A549 (cell line): ENCODE measurements around the gene TOP2A. TPM values are rescaled to one million over a fixed set of nuclear protein-coding genes. Genes with fewer than 3 reads are reported as not detected.
"Not testable (repeated sequence)": the region's sequence is repeated elsewhere in the genome, so short reads cannot be mapped to it uniquely, and the experiment has no call there.

Experiments
- ATAC-seq, 2 experiments: fragments of 200-7000 bp in 1 of 2; fragments of >200 bp in 1 of 2; cut with Nextera tagmentation in 1 of 2; cut with Tn5 transposase in 1 of 2; 3 replicates each; pipeline versions ENCODE4 v1.8.0 to v1.9.1; 2018 to 2020; ENCODE audit warnings: mild to moderate bottlenecking in 1 of 2, moderate library complexity in 1 of 2
- CTCF ChIA-PET: fragments of 300-600 bp; sonication (Branson Sonifier 250); formaldehyde crosslinking; extraction: SDS; loops from one replicate; lab custom pipeline; 2021; ENCODE audit warnings: antibody characterized with exemption, inconsistent platforms; lab: Yijun Ruan, JAX
- POLR2A ChIA-PET: fragments of 350-600 bp; formaldehyde crosslinking; extraction: SDS; loops from one replicate; lab custom pipeline; 2021; ENCODE audit warnings: antibody characterized with exemption, inconsistent platforms; lab: Yijun Ruan, JAX
- DNase-seq, 2 experiments: peaks; one replicate each; pipeline versions ENCODE4 v3.0.0 to v3.0.0-alpha.2; 2011 to 2016; ENCODE audit warnings: low read depth in 1 of 2, low spot score in 1 of 2
- FAIRE-seq: peaks from 2 replicates; lab custom pipeline; 2011; peaks lifted over from hg19 to GRCh38; lab: Jason Lieb, UNC
- H3K27ac ChIP-seq, 2 experiments: fragments of >200 bp; sonication (Bioruptor Twin); formaldehyde crosslinking; 3 replicates each; pipeline ENCODE4 v1.5.1; 2016 to 2017
- H3K4me1 ChIP-seq: fragments of >200 bp; sonication (Bioruptor Twin); formaldehyde crosslinking; 3 replicates; pipeline ENCODE4 v1.6.1; 2016
- H3K4me2 ChIP-seq: fragments of >200 bp; sonication (Bioruptor Twin); formaldehyde crosslinking; 3 replicates; pipeline ENCODE4 v1.6.1; 2016
- H3K4me3 ChIP-seq: fragments of >200 bp; sonication (Bioruptor Twin); formaldehyde crosslinking; 3 replicates; pipeline ENCODE4 v1.5.1; 2016
- H3K9me3 ChIP-seq: fragments of >200 bp; sonication (Bioruptor Twin); formaldehyde crosslinking; 3 replicates; pipeline ENCODE4 v1.6.1; 2016
- CBX2 ChIP-seq: fragments of 200-600 bp; sonication (generic); IDR thresholded peaks from 2 replicates; pipeline ENCODE4 v1.6.1; 2016; ENCODE audit warnings: low read depth, mild to moderate bottlenecking, borderline replicate concordance
- CEBPB ChIP-seq, 2 experiments: fragments of >200 bp in 1 of 2; sonication (Bioruptor Twin) in 1 of 2; formaldehyde crosslinking in 1 of 2; IDR thresholded peaks; 2 replicates each; pipeline ENCODE4 v1.6.1; 2012 to 2016
- CHD2 ChIP-seq: fragments of 150-350 bp; IDR thresholded peaks from 2 replicates; pipeline ENCODE4 v1.6.1; 2014; ENCODE audit warnings: low read length; ENCODE audit not compliant: partially characterized antibody
- EP300 ChIP-seq, 2 experiments: fragments of >200 bp; sonication (Bioruptor Twin); formaldehyde crosslinking; IDR thresholded peaks; 2 replicates in 1 of 2; 3 replicates in 1 of 2; pipeline ENCODE4 v1.6.1; 2016 to 2017
- ESRRA ChIP-seq: fragments of 150-350 bp; IDR thresholded peaks from 2 replicates; pipeline ENCODE4 v1.6.1; 2014; ENCODE audit warnings: mild to moderate bottlenecking, low read length, borderline replicate concordance
- GATA3 ChIP-seq: IDR thresholded peaks from 2 replicates; pipeline ENCODE4 v1.6.1; 2012; ENCODE audit warnings: borderline replicate concordance
- HDAC2 ChIP-seq: fragments of 200-600 bp; sonication (generic); IDR thresholded peaks from 2 replicates; pipeline ENCODE4 v1.6.1; 2016
- HOXB13 ChIP-seq: fragments of 250-450 bp; sonication (Bioruptor Pico); IDR thresholded peaks from 2 replicates; pipeline ENCODE4 v1.5.0; 2020; ENCODE audit warnings: low read depth, mild to moderate bottlenecking, moderate library complexity
- KDM1A ChIP-seq: fragments of 200-600 bp; sonication (generic); IDR thresholded peaks from 2 replicates; pipeline ENCODE4 v1.6.1; 2016; ENCODE audit warnings: low read depth, mild to moderate bottlenecking
- KDM5A ChIP-seq: fragments of 200-600 bp; sonication (generic); IDR thresholded peaks from 2 replicates; pipeline ENCODE4 v1.6.1; 2016; ENCODE audit warnings: antibody characterized with exemption, mild to moderate bottlenecking
- MYC ChIP-seq: IDR thresholded peaks from 2 replicates; pipeline ENCODE4 v1.6.1; 2012; ENCODE audit warnings: mild to moderate bottlenecking, inconsistent platforms, low read length, improper control_type of control experiment, borderline replicate concordance
- NR3C1 ChIP-seq: fragments of >200 bp; sonication (Bioruptor Twin); formaldehyde crosslinking; IDR thresholded peaks from 3 replicates; pipeline ENCODE4 v1.6.1; 2017
- POLR2AphosphoS2 ChIP-seq: conservative IDR thresholded peaks from 2 replicates; pipeline ENCODE4 v1.6.1; 2012; ENCODE audit warnings: low read length, improper control_type of control experiment, inconsistent platforms
- RAD21 ChIP-seq, 2 experiments: fragments of >200 bp in 1 of 2; sonication (Bioruptor Twin) in 1 of 2; formaldehyde crosslinking in 1 of 2; IDR thresholded peaks in 1 of 2; conservative IDR thresholded peaks in 1 of 2; 2 replicates in 1 of 2; 3 replicates in 1 of 2; pipeline ENCODE4 v1.6.1; 2012 to 2018; ENCODE audit warnings: inconsistent platforms in 1 of 2
- RCOR1 ChIP-seq: fragments of 150-350 bp; IDR thresholded peaks from 2 replicates; pipeline ENCODE4 v1.6.1; 2014; ENCODE audit warnings: antibody characterized with exemption, low read length, low read depth
- RFX5 ChIP-seq: fragments of 450-650 bp; IDR thresholded peaks from 2 replicates; pipeline ENCODE4 v1.7.1; 2014; ENCODE audit warnings: antibody characterized with exemption, mild to moderate bottlenecking, moderate library complexity
- RNF2 ChIP-seq: fragments of 200-600 bp; sonication (generic); IDR thresholded peaks from 2 replicates; pipeline ENCODE4 v1.6.1; 2016; ENCODE audit warnings: low read depth, mild to moderate bottlenecking, antibody characterized with exemption, moderate library complexity, borderline replicate concordance
- SMC3 ChIP-seq: fragments of >200 bp; sonication (Bioruptor Twin); formaldehyde crosslinking; IDR thresholded peaks from 3 replicates; pipeline ENCODE4 v1.6.1; 2018; ENCODE audit warnings: inconsistent platforms
- ZFP36 ChIP-seq: fragments of 450-650 bp; IDR thresholded peaks from 2 replicates; pipeline ENCODE4 v1.6.1; 2014; ENCODE audit warnings: borderline replicate concordance; ENCODE audit not compliant: partially characterized antibody
- WGBS: methylation state at CpG from one replicate; pipeline ENCODE4 v1.1.6; 2017; ENCODE audit errors: missing lambda C conversion rate; 5-methylcytosine and 5-hydroxymethylcytosine counted together
- polyA plus RNA-seq, 4 experiments: library from polyadenylated mRNA; depleted of rRNA in 3 of 4; stranded (reverse); fragments of >200 nt; fragmentation: RNase III in 1 of 4; extraction: RNeasy Plus Mini Kit Qiagen cat#74134 plus additional on column Dnase treatment in 1 of 4; gene quantifications; 2 replicates in 3 of 4; 3 replicates in 1 of 4; pipeline ENCODE4 v1.2.3, GENCODE V29; 2011 to 2017
- TF ChIP-seq, protein P1 (sequence below): fragments of 200-600 bp; sonication (generic); IDR thresholded peaks from 2 replicates; pipeline ENCODE4 v1.6.1; 2016; ENCODE audit warnings: antibody characterized with exemption, mild to moderate bottlenecking, moderate library complexity
- TF ChIP-seq, protein P2 (sequence below): fragments of >200 bp; sonication (Bioruptor Twin); formaldehyde crosslinking; IDR thresholded peaks from 3 replicates; pipeline ENCODE4 v1.5.1; 2016
- TF ChIP-seq, protein P3 (sequence below): IDR thresholded peaks from 2 replicates; pipeline ENCODE4 v1.6.1; 2012
- TF ChIP-seq, protein P4 (sequence below): IDR thresholded peaks from 2 replicates; pipeline ENCODE4 v1.6.1; 2012

TOP2A gene
- polyA plus RNA-seq, 2 of the 4 experiments (the other 2 are of a cell fraction): 226 to 416 TPM

DNA sequence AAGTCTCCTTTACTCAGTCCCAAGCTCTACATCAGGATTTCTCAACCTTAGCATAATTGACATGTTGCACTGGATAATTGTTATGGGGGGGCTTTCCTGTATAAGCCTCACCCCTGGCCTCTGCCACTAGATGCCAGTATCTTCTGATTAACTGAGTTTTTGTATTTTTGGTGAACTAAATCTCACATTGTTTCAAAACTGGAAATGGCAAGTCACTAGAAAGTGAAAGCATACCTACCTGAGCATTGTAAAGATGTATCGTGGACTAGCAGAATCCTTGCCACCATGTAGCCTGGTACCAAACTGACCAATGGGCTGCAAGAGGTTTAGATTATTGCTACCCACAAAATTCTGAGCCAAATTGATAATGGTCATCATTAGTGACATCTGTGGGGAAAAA, 15.0 kb downstream of the TOP2A start (continued):
- TF ChIP-seq, protein P1, sequence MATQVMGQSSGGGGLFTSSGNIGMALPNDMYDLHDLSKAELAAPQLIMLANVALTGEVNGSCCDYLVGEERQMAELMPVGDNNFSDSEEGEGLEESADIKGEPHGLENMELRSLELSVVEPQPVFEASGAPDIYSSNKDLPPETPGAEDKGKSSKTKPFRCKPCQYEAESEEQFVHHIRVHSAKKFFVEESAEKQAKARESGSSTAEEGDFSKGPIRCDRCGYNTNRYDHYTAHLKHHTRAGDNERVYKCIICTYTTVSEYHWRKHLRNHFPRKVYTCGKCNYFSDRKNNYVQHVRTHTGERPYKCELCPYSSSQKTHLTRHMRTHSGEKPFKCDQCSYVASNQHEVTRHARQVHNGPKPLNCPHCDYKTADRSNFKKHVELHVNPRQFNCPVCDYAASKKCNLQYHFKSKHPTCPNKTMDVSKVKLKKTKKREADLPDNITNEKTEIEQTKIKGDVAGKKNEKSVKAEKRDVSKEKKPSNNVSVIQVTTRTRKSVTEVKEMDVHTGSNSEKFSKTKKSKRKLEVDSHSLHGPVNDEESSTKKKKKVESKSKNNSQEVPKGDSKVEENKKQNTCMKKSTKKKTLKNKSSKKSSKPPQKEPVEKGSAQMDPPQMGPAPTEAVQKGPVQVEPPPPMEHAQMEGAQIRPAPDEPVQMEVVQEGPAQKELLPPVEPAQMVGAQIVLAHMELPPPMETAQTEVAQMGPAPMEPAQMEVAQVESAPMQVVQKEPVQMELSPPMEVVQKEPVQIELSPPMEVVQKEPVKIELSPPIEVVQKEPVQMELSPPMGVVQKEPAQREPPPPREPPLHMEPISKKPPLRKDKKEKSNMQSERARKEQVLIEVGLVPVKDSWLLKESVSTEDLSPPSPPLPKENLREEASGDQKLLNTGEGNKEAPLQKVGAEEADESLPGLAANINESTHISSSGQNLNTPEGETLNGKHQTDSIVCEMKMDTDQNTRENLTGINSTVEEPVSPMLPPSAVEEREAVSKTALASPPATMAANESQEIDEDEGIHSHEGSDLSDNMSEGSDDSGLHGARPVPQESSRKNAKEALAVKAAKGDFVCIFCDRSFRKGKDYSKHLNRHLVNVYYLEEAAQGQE: no peak
- TF ChIP-seq ZFP36: no peak

DNA sequence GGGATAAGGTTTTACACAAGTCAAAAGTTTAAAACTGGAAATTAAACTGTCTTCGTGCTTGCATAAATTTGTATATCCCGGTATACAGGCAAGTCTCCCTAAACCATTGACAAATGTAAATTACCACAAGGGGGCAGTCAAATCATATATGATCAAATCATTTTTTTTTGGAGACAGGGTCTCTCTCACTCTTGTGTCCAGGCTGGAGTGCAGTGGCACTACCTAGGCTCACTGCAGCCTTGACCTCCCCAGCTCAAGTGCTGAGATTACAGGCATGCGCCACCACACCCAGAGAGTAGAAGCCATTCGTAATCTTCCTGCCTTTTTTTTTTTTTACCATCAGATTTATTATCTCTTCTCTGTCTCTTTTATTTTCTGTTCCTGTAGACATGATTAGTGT, 18.5 kb downstream of the TOP2A start:
- peak; percentile 86 to 91; a peak in 5 of 6 replicates for ATAC-seq
- Histone ChIP-seq H3K4me2 (no peak overlapping the region), H3K4me3 (no peak overlapping the region), H3K9me3 (no peaks in the 10 kb centered on the region), H3K4me1 (peaks cover 10% of the 10 kb centered on the region; the same call in 1 of the 3 replicates), H3K27ac (peak overlapping the region; percentile 27 to 44; a peak in 3 of 6 replicates)
- FAIRE-seq: peak; percentile 49
- 68% methylated on average over 4 of the region's 4 CpGs for WGBS
- DNase-seq: peak; percentile 67 to 78
- POLR2A ChIA-PET: no interaction called here
- TF ChIP-seq NR3C1 (no peak), KDM5A (no peak), RAD21 (conservative IDR thresholded peaks at IDR 0.05 in 1 of 2, IDR thresholded peaks at IDR 0.05 in 1 of 2) (peak; percentile 50 to 72), ESRRA (no peak), RNF2 (no peak), SMC3 (peak; percentile 66), GATA3 (no peak), CEBPB (IDR thresholded peaks at IDR 0.05) (no peak), EP300 (IDR thresholded peaks at IDR 0.05) (no peak), HDAC2 (no peak), MYC (no peak), POLR2AphosphoS2 (no peak)
- TF ChIP-seq, protein P2, sequence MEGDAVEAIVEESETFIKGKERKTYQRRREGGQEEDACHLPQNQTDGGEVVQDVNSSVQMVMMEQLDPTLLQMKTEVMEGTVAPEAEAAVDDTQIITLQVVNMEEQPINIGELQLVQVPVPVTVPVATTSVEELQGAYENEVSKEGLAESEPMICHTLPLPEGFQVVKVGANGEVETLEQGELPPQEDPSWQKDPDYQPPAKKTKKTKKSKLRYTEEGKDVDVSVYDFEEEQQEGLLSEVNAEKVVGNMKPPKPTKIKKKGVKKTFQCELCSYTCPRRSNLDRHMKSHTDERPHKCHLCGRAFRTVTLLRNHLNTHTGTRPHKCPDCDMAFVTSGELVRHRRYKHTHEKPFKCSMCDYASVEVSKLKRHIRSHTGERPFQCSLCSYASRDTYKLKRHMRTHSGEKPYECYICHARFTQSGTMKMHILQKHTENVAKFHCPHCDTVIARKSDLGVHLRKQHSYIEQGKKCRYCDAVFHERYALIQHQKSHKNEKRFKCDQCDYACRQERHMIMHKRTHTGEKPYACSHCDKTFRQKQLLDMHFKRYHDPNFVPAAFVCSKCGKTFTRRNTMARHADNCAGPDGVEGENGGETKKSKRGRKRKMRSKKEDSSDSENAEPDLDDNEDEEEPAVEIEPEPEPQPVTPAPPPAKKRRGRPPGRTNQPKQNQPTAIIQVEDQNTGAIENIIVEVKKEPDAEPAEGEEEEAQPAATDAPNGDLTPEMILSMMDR: peak; percentile 85
- CTCF ChIA-PET: interaction anchor here (0.7 to 6.8 kb wide), 35 partner anchors 8 to 370 kb away, joined by 3 to 113 read pairs (median 5); partner anchors contain the start of genes GJD3 and TOP2A

DNA sequence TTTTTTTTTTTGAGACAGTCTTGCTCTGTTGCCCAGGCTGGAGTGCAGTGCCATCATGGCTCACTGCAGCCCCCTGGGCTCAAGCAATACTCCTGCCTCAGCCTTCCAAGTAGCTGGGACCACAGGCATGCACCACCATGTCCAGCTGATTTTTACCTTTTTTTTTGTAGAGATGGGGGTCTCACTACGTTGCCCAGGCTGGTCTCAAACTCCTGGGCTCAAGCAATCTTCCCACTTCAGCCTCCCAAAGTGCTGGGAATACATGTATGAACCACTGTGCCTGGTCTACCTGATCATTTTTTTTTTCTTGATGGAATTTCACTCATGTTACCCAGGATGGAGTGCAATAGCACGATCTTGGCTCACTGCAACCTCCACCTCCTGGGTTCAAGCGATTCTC, 31.1 kb downstream of the TOP2A start:
- H3K27ac ChIP-seq, FAIRE-seq, POLR2A ChIA-PET, H3K4me3 ChIP-seq, H3K4me1 ChIP-seq, H3K9me3 ChIP-seq, DNase-seq, H3K4me2 ChIP-seq: not testable (repeated sequence)
- CTCF ChIA-PET: interaction anchor here (1.3 to 2.0 kb wide), 2 partner anchors 12 to 24 kb away, joined by 3 to 7 read pairs; no protein-coding TSS in a partner anchor
- 96% methylated on average over 3 of the region's 3 CpGs for WGBS
- ATAC-seq: 0 out of 6 replicates have a peak, but pooled peaks of 1 of the 2 experiments have one; percentile 15

DNA sequence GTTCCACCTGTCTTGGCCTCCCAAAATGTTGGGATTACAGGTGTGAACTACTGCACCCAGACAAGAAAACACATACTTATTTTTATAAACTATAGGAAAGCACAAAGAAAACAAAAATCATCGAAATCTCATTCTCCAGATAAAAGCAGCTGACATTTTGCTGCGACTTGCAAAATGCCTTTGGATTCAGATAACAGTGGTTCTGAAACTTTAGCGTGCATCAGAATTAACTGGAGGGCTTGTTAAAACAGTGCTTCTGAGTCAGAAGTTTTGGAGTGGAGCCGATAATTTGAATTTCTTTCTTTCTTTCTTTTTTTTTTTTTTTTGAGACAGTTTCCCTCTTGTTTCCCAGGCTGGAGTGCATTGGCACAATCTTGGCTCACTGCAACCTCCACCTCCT, 35.4 kb downstream of the TOP2A start:
- Histone ChIP-seq H3K9me3 (no peaks in the 10 kb centered on the region), H3K4me2 (no peak overlapping the region), H3K4me1 (no peaks in the 10 kb centered on the region), H3K4me3 (no peak overlapping the region), H3K27ac (no peak overlapping the region)
- CTCF ChIA-PET: interaction anchor here (0.6 to 4.1 kb wide), 8 partner anchors 11 to 432 kb away, joined by 3 to 18 read pairs (median 6); partner anchors contain the start of gene IGFBP4
- DNase-seq: no peak
- FAIRE-seq: no peak
- ATAC-seq: no peak
- POLR2A ChIA-PET: no interaction called here
- WGBS: 92% methylated on average over 4 of the region's 4 CpGs
- no peak for TF ChIP-seq RFX5
- no peak for TF ChIP-seq KDM1A
- TF ChIP-seq, protein P2: no peak
- TF ChIP-seq, protein P3, sequence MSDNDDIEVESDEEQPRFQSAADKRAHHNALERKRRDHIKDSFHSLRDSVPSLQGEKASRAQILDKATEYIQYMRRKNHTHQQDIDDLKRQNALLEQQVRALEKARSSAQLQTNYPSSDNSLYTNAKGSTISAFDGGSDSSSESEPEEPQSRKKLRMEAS: no peak
- no peak for TF ChIP-seq NR3C1
- TF ChIP-seq, protein P4, sequence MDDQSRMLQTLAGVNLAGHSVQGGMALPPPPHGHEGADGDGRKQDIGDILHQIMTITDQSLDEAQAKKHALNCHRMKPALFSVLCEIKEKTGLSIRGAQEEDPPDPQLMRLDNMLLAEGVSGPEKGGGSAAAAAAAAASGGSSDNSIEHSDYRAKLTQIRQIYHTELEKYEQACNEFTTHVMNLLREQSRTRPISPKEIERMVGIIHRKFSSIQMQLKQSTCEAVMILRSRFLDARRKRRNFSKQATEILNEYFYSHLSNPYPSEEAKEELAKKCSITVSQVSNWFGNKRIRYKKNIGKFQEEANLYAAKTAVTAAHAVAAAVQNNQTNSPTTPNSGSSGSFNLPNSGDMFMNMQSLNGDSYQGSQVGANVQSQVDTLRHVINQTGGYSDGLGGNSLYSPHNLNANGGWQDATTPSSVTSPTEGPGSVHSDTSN: no peak
- TF ChIP-seq CBX2: no peak
- no peak for TF ChIP-seq RCOR1
- no peak for TF ChIP-seq CHD2
- no peak for TF ChIP-seq HOXB13 (CRISPR knock-in tag)
